Activated naive CD4-positive, alpha-beta T cell treated with anti-CD3 and anti-CD28 coated beads for 36 hours (primary cell): ENCODE data around the gene KDM4F. TPM values are rescaled to one million over a fixed set of nuclear protein-coding genes. Genes with fewer than 3 reads are reported as not detected.

Experiments
- CTCF ChIA-PET: fragments of 350-600 bp; sonication (Branson Sonifier 250); formaldehyde crosslinking; loops from one replicate; lab custom pipeline; 2021; ENCODE audit warnings: antibody characterized with exemption; lab: Charles Lee
- DNase-seq: peaks from one replicate; pipeline ENCODE4 v3.0.0-alpha.2; 2020
- H3K27ac Mint-ChIP-seq: one replicate; pipeline ENCODE4 v1.8.0; 2021; ENCODE audit warnings: mild to moderate bottlenecking, mixed read lengths
- H3K27me3 Mint-ChIP-seq: one replicate; pipeline ENCODE4 v1.8.0; 2021; ENCODE audit warnings: low read depth, mixed read lengths
- H3K36me3 Mint-ChIP-seq: one replicate; pipeline ENCODE4 v1.8.0; 2021; ENCODE audit warnings: low read depth, mixed read lengths
- H3K4me1 Mint-ChIP-seq: one replicate; pipeline ENCODE4 v1.8.0; 2021; ENCODE audit warnings: low read depth, mixed read lengths
- H3K4me3 Mint-ChIP-seq: one replicate; pipeline ENCODE4 v1.8.0; 2021; ENCODE audit warnings: mild to moderate bottlenecking, moderate library complexity, mixed read lengths
- H3K9me3 Mint-ChIP-seq: one replicate; pipeline ENCODE4 v1.8.0; 2021; ENCODE audit warnings: mixed read lengths
- intact Hi-C: fragments of 100-400 bp; cut with micrococcal nuclease; formaldehyde crosslinking; loops from one replicate; pipeline ENCODE4 v1.15.1; 2023
- total RNA-seq, 2 experiments: library from RNA; stranded (reverse); gene quantifications; one replicate each; pipeline ENCODE4 v1.2.3, GENCODE V29; 2021

KDM4F gene
- total RNA-seq, 2 experiments from 2014 or later = not detected

DNA sequence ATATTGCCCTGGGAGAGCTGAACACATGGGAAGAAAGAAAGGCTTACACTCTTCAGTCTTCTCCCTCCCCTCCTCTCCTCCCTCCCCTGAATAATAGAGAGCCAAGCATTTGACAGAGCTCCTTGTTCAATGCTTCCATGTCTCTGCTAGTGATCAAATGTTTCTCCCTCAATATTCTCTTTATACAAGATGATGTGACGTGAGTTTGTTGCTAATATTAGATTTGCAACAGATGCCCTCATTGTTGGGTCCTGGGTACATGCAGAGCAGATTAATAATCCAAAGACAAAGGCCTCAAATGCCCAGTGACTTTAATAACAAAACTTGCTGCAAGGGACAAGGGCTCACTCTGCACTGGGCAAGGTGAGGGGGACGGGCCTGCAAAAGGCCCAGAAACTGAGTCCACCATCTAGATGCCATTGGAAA is 33.4 kb downstream of the KDM4F start:
- DNase-seq = no peak
- H3K36me3 Mint-ChIP-seq = no peaks in the 10 kb centered on the region
- H3K9me3 Mint-ChIP-seq = no peaks in the 10 kb centered on the region
- CTCF ChIA-PET = interaction anchor here (0.6 to 4.7 kb wide), 2 partner anchors 13 to 18 kb away, joined by 3 to 51 read pairs; partner anchors contain the start of gene SRSF8
- H3K4me1 Mint-ChIP-seq = peaks cover 30% of the 10 kb centered on the region
- intact Hi-C loops = loop anchor here (10.0 kb wide), 2 partner anchors 948 to 982 kb away; no protein-coding TSS in a partner anchor
- H3K27me3 Mint-ChIP-seq = no peaks in the 10 kb centered on the region
- H3K27ac Mint-ChIP-seq = no peak overlapping the region
- H3K4me3 Mint-ChIP-seq = no peak overlapping the region

DNA sequence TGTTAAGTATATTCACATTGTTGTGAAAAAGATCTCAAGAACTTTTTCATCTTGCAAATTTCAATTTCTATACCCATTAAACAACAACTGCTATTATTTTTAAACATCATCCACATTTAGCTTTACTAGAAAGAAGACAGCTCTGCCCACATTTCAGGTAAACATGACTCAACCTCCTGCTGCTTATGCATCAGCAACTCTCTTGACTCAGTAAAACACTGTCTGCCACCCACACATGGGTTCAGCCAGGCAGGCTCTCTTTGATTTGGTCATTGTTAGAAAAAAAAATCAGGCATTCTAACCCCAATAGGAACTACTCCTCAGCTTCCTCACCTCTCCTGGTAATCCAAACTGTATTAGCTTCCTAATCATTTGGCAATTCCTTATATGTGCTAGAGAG is 35.3 kb downstream of the KDM4F start:
- H3K27ac Mint-ChIP-seq = peak overlapping the region; percentile 69
- no peaks in the 10 kb centered on the region for H3K27me3 Mint-ChIP-seq
- no peak overlapping the region for H3K4me3 Mint-ChIP-seq
- H3K4me1 Mint-ChIP-seq = peaks cover 42% of the 10 kb centered on the region
- no peaks in the 10 kb centered on the region for H3K9me3 Mint-ChIP-seq
- intact Hi-C loops = loop anchor here (1.0 to 10.0 kb wide), 5 partner anchors 16 to 980 kb away; partner anchors contain the start of genes CWC15, KDM4D and SESN3
- CTCF ChIA-PET = interaction anchor here (0.8 to 4.7 kb wide), 7 partner anchors 9 to 159 kb away, joined by 3 to 51 read pairs (median 4); partner anchors contain the start of gene SRSF8
- peak; percentile 84 for DNase-seq
- H3K36me3 Mint-ChIP-seq = no peaks in the 10 kb centered on the region

DNA sequence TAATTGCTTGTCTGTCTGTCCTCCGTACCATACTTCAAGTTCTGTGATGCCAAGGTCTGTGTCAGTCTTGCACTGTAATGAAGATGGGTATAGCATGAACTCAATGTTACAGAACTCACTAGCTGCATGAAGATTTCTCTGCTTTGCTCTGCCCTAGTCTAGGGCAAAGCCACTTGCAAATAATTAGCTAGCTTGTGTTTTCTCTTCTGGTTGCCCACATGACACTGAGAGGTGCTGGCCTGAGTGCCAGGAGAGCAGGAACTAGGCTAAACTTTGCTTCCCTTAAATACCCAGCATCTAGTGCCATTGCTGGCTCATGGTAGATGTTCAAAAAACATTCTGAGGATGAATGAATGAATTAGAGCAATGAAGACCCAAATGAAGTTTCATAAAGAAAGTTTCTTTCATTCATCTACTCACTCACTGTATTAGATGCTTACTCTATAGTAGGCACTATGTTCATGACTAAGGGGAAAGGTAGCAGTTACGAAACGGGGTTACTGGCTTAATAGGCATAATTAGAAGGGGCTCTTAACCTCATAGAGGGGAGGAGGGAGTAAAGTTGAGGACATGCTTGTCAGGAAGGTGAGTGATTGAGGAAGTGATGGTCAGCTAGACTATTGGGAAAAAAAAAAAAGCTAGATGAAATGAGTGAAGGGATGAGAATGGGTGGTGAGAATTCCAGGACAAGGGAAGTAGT is 36.0 kb downstream of the KDM4F start:
- intact Hi-C loops = loop anchor here (5.0 to 10.0 kb wide), 5 partner anchors 208 to 1182 kb away; no protein-coding TSS in a partner anchor
- peaks cover 42% of the 10 kb centered on the region for H3K4me1 Mint-ChIP-seq
- no peak overlapping the region for H3K27ac Mint-ChIP-seq
- H3K9me3 Mint-ChIP-seq = no peaks in the 10 kb centered on the region
- H3K27me3 Mint-ChIP-seq = no peaks in the 10 kb centered on the region
- no peak for DNase-seq
- CTCF ChIA-PET = interaction anchor here (0.6 to 4.7 kb wide), 9 partner anchors 8 to 1213 kb away, joined by 3 to 51 read pairs (median 3); partner anchors contain the start of gene SRSF8
- no peak overlapping the region for H3K4me3 Mint-ChIP-seq
- H3K36me3 Mint-ChIP-seq = no peaks in the 10 kb centered on the region

DNA sequence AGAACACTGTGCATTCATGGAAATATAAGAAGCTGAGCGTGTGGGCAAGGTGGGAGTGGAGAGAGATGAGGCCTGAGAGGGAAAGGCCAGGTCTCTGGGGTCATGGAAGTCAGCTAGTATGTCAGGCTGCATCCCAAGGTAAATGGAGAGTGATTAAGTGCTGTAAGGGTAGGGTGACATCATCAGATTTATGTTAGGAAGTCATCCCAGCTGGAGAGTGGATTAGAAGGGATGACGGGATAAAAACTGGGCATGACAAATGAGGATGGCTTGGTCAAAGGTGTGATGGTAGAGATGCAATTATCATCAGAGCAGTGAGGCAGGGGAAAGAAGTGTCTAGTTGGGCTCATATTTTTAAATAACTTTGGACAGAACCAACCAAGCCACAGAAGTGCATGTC is 36.9 kb downstream of the KDM4F start:
- Mint-ChIP-seq H3K4me3 (no peak overlapping the region), H3K4me1 (peaks cover 47% of the 10 kb centered on the region), H3K36me3 (no peaks in the 10 kb centered on the region), H3K27ac (no peak overlapping the region), H3K9me3 (no peaks in the 10 kb centered on the region), H3K27me3 (no peaks in the 10 kb centered on the region)
- no peak for DNase-seq
- intact Hi-C loops = loop anchor here (5.0 to 10.0 kb wide), 5 partner anchors 209 to 1181 kb away; no protein-coding TSS in a partner anchor
- CTCF ChIA-PET = interaction anchor here (1.1 to 4.7 kb wide), 2 partner anchors 9 to 17 kb away, joined by 3 to 51 read pairs; partner anchors contain the start of gene SRSF8

DNA sequence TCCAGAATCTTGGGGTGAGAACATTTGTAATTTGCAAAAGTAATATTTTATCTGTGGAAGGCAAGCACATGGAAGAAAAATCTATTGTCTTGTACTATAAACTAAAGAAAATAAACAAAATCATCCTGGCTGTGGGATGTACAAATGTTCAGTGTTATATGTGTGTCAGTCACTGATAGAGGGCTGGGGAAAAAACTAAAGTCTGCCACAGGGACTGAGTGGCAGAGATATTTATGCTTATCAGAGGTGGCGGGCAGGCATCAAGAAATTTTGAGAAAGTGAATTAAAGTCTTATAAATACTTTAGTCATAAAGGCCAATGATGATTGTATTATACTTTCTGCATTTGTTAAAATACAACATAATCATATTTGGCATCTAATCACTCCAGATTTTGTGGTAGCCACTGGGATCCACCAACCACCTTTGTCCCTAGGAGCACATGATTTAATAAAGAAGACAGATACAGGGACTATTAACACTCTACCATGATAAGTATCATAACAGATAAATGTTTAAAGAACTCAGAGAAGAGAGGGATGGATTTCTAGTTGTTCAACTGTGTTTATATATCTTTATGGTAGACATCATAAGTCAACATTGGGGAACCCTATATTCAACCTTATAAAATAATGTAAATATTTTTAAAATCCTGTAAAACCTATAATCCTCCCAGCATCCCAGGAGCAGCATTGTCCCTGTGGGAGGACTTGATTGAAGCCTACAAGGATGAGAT is 37.8 kb downstream of the KDM4F start:
- H3K36me3 Mint-ChIP-seq = no peaks in the 10 kb centered on the region
- intact Hi-C loops = loop anchor here (5.0 to 10.0 kb wide), 5 partner anchors 210 to 1180 kb away; no protein-coding TSS in a partner anchor
- H3K27me3 Mint-ChIP-seq = no peaks in the 10 kb centered on the region
- no peaks in the 10 kb centered on the region for H3K9me3 Mint-ChIP-seq
- H3K27ac Mint-ChIP-seq = no peak overlapping the region
- H3K4me3 Mint-ChIP-seq = no peak overlapping the region
- CTCF ChIA-PET = interaction anchor here (9.4 kb wide), 1 partner anchor 16 kb away, joined by 132 read pairs; the partner anchor contains the start of gene SRSF8
- peaks cover 56% of the 10 kb centered on the region for H3K4me1 Mint-ChIP-seq
- DNase-seq = no peak

DNA sequence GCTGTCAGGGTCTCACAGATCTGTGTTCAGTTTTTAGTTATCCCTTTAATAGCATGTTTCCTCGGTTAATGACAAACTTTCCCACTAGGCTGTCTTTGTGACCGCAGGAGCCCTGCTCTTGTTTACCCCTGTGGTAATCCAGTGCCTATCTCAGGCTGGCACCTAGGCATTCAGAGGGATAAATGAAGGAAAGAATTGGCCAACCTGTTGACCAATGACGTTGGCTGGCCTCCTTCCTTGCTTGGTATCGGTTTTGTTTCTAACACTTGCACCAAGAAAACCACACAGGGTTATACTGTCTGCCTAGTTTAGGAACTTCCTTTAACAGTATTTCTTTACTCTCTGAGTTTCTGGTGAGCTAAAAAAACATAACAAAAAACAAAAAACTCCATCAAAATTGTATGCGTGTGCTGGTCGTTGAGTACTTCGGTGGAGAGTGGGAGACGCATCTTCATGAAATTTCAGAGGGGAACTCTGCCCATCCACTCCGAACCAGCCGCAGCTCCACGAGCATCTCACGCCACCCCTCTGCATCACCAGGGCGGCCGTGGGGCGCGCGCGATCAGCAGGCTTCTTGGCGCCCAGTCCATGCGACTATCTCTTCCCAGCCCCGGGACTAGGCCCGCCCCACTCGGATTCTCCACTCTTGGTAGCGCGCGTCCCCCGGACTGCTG is 39.9 kb downstream of the KDM4F start:
- H3K4me3 Mint-ChIP-seq = peak overlapping the region; percentile 84
- intact Hi-C loops = loop anchor here (1.0 to 10.0 kb wide), 9 partner anchors 20 to 1178 kb away; partner anchors contain the start of gene SESN3
- no peaks in the 10 kb centered on the region for H3K9me3 Mint-ChIP-seq
- H3K27me3 Mint-ChIP-seq = no peaks in the 10 kb centered on the region
- peaks cover 3% of the 10 kb centered on the region for H3K36me3 Mint-ChIP-seq
- H3K4me1 Mint-ChIP-seq = peaks cover 65% of the 10 kb centered on the region
- CTCF ChIA-PET = interaction anchor here (1.1 to 9.4 kb wide), 4 partner anchors 9 to 172 kb away, joined by 3 to 132 read pairs (median 6); partner anchors contain the start of gene SRSF8
- H3K27ac Mint-ChIP-seq = peak overlapping the region; percentile 87
- peak; percentile 50 for DNase-seq

DNA sequence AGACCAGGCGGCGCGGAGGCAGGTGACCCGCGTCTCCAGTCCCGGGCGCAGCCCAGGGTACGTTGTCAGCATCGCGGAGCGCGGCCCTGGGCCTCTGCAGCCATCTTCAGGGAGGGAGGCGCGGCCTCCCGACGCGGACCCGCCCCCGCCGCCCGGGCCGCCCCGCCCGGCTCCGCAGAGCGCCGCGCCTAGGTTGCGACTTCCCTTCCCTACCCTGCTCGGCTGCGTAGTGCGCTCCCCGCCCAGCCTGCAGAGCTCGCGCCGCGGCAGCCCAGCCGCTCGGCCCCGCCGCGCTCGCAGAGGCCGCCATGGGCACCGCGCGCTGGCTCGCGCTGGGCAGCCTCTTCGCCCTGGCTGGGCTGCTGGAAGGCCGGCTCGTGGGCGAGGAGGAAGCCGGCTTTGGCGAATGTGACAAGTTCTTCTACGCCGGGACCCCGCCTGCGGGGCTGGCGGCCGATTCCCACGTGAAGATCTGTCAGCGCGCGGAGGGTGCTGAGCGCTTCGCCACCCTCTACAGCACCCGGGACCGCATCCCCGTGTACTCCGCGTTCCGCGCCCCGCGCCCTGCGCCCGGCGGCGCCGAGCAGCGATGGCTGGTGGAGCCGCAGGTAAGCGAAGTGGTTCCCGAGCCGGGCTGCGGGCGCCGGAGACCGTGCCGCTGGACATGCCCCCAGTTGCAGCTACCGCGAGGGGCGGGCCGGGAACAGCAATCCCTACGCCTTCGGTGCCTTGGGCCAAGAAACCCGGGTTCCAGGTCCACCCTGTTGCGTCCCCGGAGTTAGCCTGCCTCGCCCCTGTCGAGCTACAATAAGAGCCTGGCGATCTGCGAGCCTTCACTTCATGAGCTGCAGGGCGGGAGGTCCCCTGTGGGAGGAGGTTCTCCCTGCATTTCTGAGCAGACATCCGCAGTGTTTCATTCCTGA is 40.7 kb downstream of the KDM4F start, which contains the start of gene ENDOD1:
Gene ENDOD1 (plus strand): TSS at position 227 of the 923 bp plus-strand sequence. CDS start 82 bp downstream, at position 309.
- intact Hi-C loops = loop anchor here (1.0 to 10.0 kb wide), 10 partner anchors 21 to 1345 kb away; partner anchors contain the start of genes C11orf54, SESN3 and TAF1D
- CTCF ChIA-PET = interaction anchor here (1.1 to 9.4 kb wide), 8 partner anchors 10 to 615 kb away, joined by 3 to 132 read pairs (median 6); partner anchors contain the start of gene SRSF8
- H3K9me3 Mint-ChIP-seq = no peaks in the 10 kb centered on the region
- H3K27ac Mint-ChIP-seq = peak within 1 kb of the TSS; percentile 87
- peaks cover 3% of the 10 kb centered on the region for H3K36me3 Mint-ChIP-seq
- peak; percentile 82 for DNase-seq
- peak within 1 kb of the TSS; percentile 86 for H3K4me3 Mint-ChIP-seq
- no peaks in the 10 kb centered on the region for H3K27me3 Mint-ChIP-seq
- H3K4me1 Mint-ChIP-seq = peaks cover 64% of the 10 kb centered on the region

DNA sequence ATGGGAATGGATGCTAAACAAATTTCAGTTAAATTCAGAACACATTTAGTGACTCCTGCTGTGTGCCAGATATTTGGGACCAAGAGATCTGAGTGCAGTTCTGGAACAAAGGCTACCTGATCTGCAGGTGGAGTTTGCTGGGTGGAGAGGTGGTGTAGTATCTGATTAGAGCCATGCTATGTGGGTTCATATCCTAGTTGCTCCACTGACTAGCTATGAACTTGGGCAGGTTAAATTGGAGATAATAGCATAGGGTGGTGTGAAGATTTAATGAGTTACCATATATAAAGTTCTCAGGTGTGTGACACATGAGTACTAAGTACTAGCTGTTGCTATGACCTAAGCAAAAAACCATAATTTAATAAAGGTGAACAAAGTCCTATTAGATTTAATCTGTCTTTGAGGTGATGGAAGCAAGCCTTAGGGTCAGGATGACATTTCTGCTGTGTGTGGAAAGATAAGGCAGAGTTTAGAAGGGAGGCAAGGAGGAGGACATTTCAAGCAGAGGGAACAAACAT is 42.5 kb downstream of the KDM4F start:
- H3K4me3 Mint-ChIP-seq = peak overlapping the region; percentile 86
- no peak overlapping the region for H3K27ac Mint-ChIP-seq
- no peaks in the 10 kb centered on the region for H3K27me3 Mint-ChIP-seq
- CTCF ChIA-PET = interaction anchor here (1.9 to 9.4 kb wide), 3 partner anchors 11 to 60 kb away, joined by 9 to 132 read pairs (median 9); partner anchors contain the start of gene SRSF8
- H3K4me1 Mint-ChIP-seq = peaks cover 66% of the 10 kb centered on the region
- no peaks in the 10 kb centered on the region for H3K9me3 Mint-ChIP-seq
- DNase-seq = no peak
- intact Hi-C loops = loop anchor here (10.0 kb wide), 1 partner anchor 1347 kb away; the partner anchor contains the start of genes C11orf54 and TAF1D
- peaks cover 3% of the 10 kb centered on the region for H3K36me3 Mint-ChIP-seq

DNA sequence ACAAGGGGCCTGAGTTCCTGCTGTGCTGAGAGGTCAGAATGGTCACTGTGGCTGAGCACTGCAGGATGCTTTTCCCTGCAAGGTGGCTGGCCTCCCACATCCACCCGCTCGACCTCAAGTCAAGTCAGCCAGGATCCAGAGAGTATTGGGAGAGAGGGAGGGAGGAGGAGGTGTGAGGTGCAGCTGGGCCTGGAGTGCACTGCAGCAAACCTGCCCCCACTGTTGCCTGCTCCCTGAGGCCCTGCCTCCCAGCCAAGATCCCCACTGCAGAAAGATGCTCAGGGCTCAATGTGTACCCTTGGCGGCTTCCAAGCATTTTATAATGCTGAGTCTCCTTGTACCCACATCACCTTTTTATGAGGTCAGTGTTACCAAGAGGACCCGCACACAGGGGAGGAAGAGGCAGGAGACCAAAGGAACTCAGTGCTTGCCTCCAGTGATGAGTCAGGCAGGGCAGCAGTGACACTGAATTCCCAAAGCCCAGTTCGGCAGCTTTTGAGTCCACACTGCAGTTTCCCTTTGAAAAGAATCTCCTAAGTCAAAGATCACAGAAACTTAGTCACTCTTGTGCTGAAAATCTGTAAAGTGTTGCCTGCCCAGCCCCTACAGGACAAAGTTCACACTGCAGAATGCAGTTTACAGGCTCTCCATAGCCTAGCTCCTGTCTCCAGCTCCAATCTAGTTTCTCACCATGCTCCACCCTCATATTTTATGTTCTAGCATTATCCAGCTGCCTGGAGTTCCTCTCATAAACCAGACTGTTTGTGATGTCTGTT is 43.5 kb downstream of the KDM4F start:
- CTCF ChIA-PET = interaction anchor here (0.7 to 9.4 kb wide), 9 partner anchors 8 to 55 kb away, joined by 3 to 132 read pairs (median 5); partner anchors contain the start of gene SRSF8
- Mint-ChIP-seq H3K4me3 (no peak overlapping the region), H3K27me3 (no peaks in the 10 kb centered on the region), H3K9me3 (no peaks in the 10 kb centered on the region), H3K36me3 (peaks cover 3% of the 10 kb centered on the region), H3K4me1 (peaks cover 75% of the 10 kb centered on the region), H3K27ac (no peak overlapping the region)
- intact Hi-C loops = loop anchor here (10.0 kb wide), 1 partner anchor 1348 kb away; the partner anchor contains the start of genes C11orf54 and TAF1D
- DNase-seq = peak; percentile 59
